Upper lobe of left lung (tissue), 6 donors: ENCODE measurements around the gene MYOZ2. TPM values are rescaled to one million over a fixed set of nuclear protein-coding genes. Genes with fewer than 3 reads are reported as not detected.

Source experiments
- ATAC-seq, 2 donors: fragments of 200-7000 bp; cut with Tn5 transposase; one replicate each; pipeline ENCODE4 v1.9.1; 2022; ENCODE audit warnings: mild to moderate bottlenecking in 2 of 2, moderate library complexity in 2 of 2; ENCODE audit not compliant: low FRiP score in 2 of 2
- DNase-seq, 2 donors: peaks; one replicate each; pipeline ENCODE4 v3.0.0-alpha.2; 2019 to 2020
- H3K27ac ChIP-seq, 4 donors: fragments of 200-600 bp; sonication (generic); one replicate each; pipeline ENCODE4 v1.5.1; 2016 to 2019
- H3K27me3 ChIP-seq, 4 donors: fragments of 200-600 bp; sonication (generic); one replicate each; pipeline ENCODE4 v1.5.1; 2017 to 2019
- H3K36me3 ChIP-seq, 4 donors: fragments of 200-600 bp; sonication (generic); one replicate each; pipeline ENCODE4 v1.5.1; 2016 to 2019
- H3K4me1 ChIP-seq, 4 donors: fragments of 200-600 bp; sonication (generic); one replicate each; pipeline ENCODE4 v1.5.1; 2018 to 2019
- H3K4me3 ChIP-seq, 4 donors: fragments of 200-600 bp; sonication (generic); one replicate each; pipeline ENCODE4 v1.5.1; 2017 to 2019; ENCODE audit warnings: mild to moderate bottlenecking in 2 of 4, moderate library complexity in 1 of 4
- H3K9me3 ChIP-seq, 4 donors: fragments of 200-600 bp; sonication (generic); one replicate each; pipeline ENCODE4 v1.5.1; 2018 to 2019
- CTCF ChIP-seq, 6 experiments: fragments of 450-650 bp in 4 of 6; fragments of 200-600 bp in 2 of 6; sonication (generic) in 2 of 6; IDR thresholded peaks; one replicate each; pipeline ENCODE4 v1.5.1; 2016 to 2019; ENCODE audit warnings: antibody characterized with exemption in 6 of 6
- EP300 ChIP-seq, 4 donors: sonication (generic); formaldehyde crosslinking; IDR thresholded peaks; one replicate each; pipeline ENCODE4 v1.5.1; 2017; ENCODE audit warnings: antibody characterized with exemption in 4 of 4, control low read depth in 2 of 4
- POLR2A ChIP-seq, 4 donors: fragments of 450-650 bp; IDR thresholded peaks; one replicate each; pipeline ENCODE4 v1.5.1; 2016 to 2017; ENCODE audit warnings: antibody characterized with exemption in 4 of 4, mild to moderate bottlenecking in 2 of 4
- POLR2AphosphoS5 ChIP-seq, 2 donors: sonication (generic); formaldehyde crosslinking; IDR thresholded peaks; one replicate each; pipeline ENCODE4 v1.5.1; 2017; ENCODE audit warnings: antibody characterized with exemption in 2 of 2
- WGBS, 2 donors: methylation state at CpG; one replicate each; pipeline ENCODE4 v1.1.5; 2017 to 2018; 5-methylcytosine and 5-hydroxymethylcytosine counted together
- total RNA-seq, 6 donors: library from RNA; depleted of rRNA in 4 of 6; stranded (reverse); fragments of >200 nt in 4 of 6; gene quantifications; one replicate each; pipeline versions ENCODE4 v1.1.0 to v1.2.1, GENCODE V29; 2016 to 2021
- donor health status: DM: no; HTN: no; CAD: no; lungs with moderate emphysema.
- donor health status: DM: no; HTN: yes; CAD: no; lungs with severe emphysema.

Gene MYOZ2
- total RNA-seq, 6 donors from 2014 or later, result 0.13 to 0.20 TPM; not detected in 4

- peaks cover 6 to 29% (median 13%) of the 10 kb centered on the region in 4 donors for H3K4me1 ChIP-seq
- ATAC-seq, result no peak
- DNase-seq, result no peak
- H3K27ac ChIP-seq, result peak overlapping the region in 1 of 4 donors; percentile 42
- no peak overlapping the region for H3K4me3 ChIP-seq
- no peaks in the 10 kb centered on the region for H3K27me3 ChIP-seq
- no peaks in the 10 kb centered on the region for H3K9me3 ChIP-seq
- peaks cover 0 to 18% (median 2%) of the 10 kb centered on the region in 4 donors for H3K36me3 ChIP-seq
- 33 to 62% methylated on average over 3 of the region's 3 CpGs for WGBS, 2 donors
- TF ChIP-seq CTCF (IDR thresholded peaks at IDR 0.05) (no peak), EP300 (IDR thresholded peaks at IDR 0.05) (no peak), POLR2AphosphoS5 (IDR thresholded peaks at IDR 0.05) (no peak)
These were observed 98.1 kb downstream of the MYOZ2 start for GRCh38 chr4:119233750-119234149.

- DNase-seq, result peak in 1 of 2 donors; percentile 38
- TF ChIP-seq EP300 (IDR thresholded peaks at IDR 0.05) (no peak), CTCF (IDR thresholded peaks at IDR 0.05) (no peak), POLR2A (IDR thresholded peaks at IDR 0.05) (no peak), POLR2AphosphoS5 (IDR thresholded peaks at IDR 0.05) (no peak)
- ATAC-seq, result no peak
- Histone ChIP-seq H3K27ac (no peak overlapping the region), H3K9me3 (no peaks in the 10 kb centered on the region), H3K4me3 (no peak overlapping the region), H3K36me3 (peaks cover 0 to 28% (median 1%) of the 10 kb centered on the region in 4 donors), H3K4me1 (peaks cover 6 to 21% (median 13%) of the 10 kb centered on the region in 4 donors), H3K27me3 (no peaks in the 10 kb centered on the region)
- WGBS, 2 donors, result 94 to 97% methylated on average over 9 of the region's 9 CpGs
These were observed 101.6 kb downstream of the MYOZ2 start for GRCh38 chr4:119237201-119237600.

Other genes with a start within 250 kb of the MYOZ2 start
- 10 to 100 TPM in 4 of 6 donors, 1 to 10 TPM in 2; 7.9 to 56.3 (median 17.0) TPM for gene SYNPO2, start 247.0 kb upstream of the MYOZ2 start, total RNA-seq
- 100 to 1,000 TPM in 2 of 6 donors, 10 to 100 TPM in 4; 44.4 to 130 (median 56.0) TPM for gene USP53, start 76.9 kb downstream of the MYOZ2 start, total RNA-seq
- gene FABP2, start 186.3 kb downstream of the MYOZ2 start, total RNA-seq, result not detected